ENCODE results near the gene NABP2.

Gene NABP2

DNA sequence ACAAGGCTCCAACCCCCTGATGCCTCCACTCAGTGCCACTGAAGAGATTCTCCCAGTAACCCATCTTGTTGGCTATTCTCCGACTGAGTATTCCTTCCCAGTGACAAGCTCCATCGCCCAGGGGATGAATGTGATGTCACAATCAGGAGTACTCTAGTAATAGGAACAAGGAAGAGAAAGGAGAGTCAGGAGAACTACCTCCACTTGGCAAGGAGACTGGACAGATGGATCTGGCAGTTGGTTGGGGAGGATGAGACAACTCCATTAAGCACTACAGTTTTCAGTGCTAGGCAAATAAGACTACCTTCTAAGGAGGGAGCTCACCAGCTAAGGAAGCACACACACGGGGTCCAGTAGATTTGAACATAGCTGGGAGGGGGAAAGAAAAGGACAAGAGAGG is 7.7 kb upstream of the NABP2 start:
- no peak for DNase-seq

DNA sequence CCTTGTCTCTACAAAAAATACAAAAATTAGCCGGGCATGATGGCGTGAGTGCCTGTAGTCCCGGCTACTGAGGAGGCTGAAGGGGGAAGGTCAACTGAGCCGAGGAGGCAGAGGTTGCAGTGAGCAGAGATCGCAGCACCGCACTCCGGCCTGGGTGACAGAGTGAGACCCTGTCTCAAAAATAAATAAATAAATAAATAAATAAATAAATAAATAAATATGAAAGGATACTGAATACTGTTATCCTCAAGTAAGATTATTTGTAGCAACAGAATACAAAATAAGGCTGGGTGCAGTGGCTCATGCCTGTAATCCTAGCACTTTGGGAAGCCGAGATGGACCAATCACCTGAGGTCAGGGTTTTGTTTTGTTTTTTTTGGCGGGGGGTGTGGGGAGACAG is 4.3 kb upstream of the NABP2 start:
- no peak for DNase-seq

GRCh38 chr12:56220611-56221231 is 3.4 kb upstream of the NABP2 start:
- no peak for DNase-seq

DNA sequence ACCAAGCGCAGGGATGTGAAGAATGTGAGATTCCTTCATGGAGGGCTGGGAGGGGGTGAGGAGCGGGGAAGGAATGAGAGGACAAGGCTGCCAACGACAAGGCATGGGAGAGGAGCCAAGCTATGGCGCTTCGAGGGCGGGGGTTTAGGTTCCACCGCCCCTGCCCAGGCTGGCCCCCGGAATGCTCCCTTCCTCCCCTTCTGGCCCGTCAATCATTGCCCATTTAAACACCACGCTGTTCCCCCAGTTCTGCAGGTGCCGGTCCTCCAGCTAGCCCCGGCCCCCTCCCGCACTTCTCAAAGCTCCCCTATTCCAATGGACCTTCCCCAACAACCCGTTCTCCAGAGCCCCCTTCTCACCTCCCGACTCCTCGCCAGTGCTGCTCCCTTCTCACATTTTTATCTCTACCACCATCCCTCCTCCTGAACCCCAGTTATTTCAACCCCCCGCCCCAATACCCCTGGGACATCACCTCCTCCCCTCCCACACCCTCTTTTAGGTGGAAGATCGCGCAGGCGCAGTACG is 2.8 kb upstream of the NABP2 start:
- no peak for DNase-seq

- peak; percentile 91 for DNase-seq
Observed at GRCh38 chr12:56221757-56222530, 2.2 kb upstream of the NABP2 start, which contains the start of gene RNF41. Gene RNF41 (minus strand): TSS chr12:56221922. CDS start chr12:56214047, 7,875 bp downstream.

- DNase-seq: no peak
Observed at GRCh38 chr12:56222531-56222895, 1.6 kb upstream of the NABP2 start.

GRCh38 chr12:56223571-56224101 is 506 bp upstream of the NABP2 start:
- no peak for DNase-seq

- no peak for DNase-seq
Observed at GRCh38 chr12:56224954-56225353, 812 bp downstream of the NABP2 start.

DNA sequence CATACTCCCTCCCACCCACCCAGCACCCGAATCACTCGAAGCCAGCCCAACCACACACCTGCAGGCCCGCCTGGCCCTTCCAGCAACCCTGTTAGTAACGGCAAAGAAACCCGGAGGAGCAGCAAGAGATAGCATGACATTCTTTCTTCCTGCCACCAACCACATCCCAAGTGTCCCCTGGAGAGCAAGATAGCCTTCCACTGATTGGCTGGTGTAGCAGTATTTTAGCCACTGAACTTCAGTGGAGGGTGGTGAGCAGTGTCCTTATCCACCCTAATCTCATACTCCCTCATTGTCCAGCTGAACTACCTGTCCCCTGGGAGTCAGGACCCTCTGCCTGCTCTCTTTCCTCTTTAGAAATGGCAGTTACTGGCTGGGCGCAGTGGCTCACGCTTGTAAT is 4.9 kb downstream of the NABP2 start:
- no peak for DNase-seq

- no peak for DNase-seq
Observed at GRCh38 chr12:56229916-56230431, 5.8 kb downstream of the NABP2 start, which contains the start of gene SLC39A5. Gene SLC39A5 (plus strand): TSS chr12:56230051. CDS start chr12:56231275, 1,224 bp downstream.

GRCh38 chr12:56230432-56231183 is 6.5 kb downstream of the NABP2 start:
- no peak for DNase-seq

DNA sequence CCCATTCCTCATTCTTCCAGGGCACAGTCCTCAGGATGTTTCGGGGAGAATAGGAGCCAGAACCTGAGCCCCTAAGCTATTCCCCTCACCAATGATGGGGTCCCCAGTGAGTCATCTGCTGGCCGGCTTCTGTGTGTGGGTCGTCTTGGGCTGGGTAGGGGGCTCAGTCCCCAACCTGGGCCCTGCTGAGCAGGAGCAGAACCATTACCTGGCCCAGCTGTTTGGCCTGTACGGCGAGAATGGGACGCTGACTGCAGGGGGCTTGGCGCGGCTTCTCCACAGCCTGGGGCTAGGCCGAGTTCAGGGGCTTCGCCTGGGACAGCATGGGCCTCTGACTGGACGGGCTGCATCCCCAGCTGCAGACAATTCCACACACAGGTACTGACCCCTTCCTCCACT is 7.0 kb downstream of the NABP2 start:
- no peak for DNase-seq

DNA sequence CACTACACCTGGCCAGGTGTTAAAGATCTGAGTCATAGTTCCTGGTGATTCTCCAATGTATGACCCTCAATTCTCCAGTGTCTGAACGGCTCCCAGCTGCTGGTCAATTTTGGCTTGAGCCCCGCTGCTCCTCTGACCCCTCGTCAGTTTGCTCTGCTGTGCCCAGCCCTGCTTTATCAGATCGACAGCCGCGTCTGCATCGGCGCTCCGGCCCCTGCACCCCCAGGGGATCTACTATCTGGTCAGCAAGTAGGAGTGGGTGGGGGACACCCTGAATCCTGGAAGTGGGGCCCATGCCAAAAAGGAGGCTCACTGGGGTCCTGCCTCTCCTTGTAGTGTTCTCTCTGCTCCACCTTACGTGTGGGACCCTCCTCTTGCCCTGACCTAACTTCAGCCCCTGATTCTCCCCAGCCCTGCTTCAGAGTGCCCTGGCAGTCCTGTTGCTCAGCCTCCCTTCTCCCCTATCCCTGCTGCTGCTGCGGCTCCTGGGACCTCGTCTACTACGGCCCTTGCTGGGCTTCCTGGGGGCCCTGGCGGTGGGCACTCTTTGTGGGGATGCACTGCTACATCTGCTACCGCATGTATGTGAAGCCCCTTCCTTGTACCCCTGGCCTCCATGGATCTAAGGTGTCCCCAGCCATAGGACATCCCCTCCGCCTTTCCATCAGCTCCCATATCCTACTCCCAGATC is 10.7 kb downstream of the NABP2 start:
- no peak for DNase-seq

DNA sequence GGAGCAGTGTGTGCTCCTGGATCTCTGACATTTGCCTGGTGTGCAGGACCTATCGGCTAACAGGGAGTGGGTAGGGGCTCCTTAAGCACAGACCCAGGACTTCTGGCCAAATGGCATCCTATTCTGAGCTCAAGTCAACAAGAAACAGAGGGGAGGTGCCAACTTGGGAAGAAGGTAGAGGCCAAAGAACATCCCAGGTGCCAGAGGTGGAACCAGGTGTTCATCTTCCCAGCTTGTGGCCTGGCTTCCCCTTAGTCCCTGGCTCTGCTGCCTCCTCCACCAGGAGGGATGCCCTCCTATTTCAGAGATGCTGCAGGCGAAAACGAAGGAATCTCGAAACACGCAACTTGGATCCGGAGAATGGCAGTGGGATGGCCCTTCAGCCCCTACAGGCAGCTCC is 11.9 kb downstream of the NABP2 start:
- DNase-seq: no peak

GRCh38 chr12:56236985-56237384 is 12.8 kb downstream of the NABP2 start:
- DNase-seq: no peak

DNA sequence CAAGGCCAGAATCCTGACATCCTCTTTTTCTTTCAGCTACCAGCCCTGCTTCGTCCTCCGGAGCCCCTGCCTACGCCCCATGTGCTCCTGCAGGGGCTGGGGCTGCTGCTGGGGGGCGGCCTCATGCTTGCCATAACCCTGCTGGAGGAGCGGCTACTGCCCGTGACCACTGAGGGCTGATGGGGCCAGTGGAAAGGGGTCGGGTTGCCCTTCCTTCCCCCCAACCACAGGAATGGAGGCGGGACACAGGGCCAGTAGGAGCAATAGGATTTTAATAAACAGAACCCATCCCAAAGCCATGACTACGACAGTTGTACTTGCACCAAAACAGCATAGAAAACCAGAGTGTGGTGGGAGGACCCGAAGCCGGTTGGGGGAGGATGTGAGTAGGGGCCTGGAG is 13.4 kb downstream of the NABP2 start:
- DNase-seq: no peak

- no peak for DNase-seq
Observed at GRCh38 chr12:56241424-56242303, 17.5 kb downstream of the NABP2 start.

- DNase-seq: no peak
Observed at GRCh38 chr12:56242986-56243385, 18.8 kb downstream of the NABP2 start.

GRCh38 chr12:56243731-56244181 is 19.6 kb downstream of the NABP2 start:
- DNase-seq: no peak

DNA sequence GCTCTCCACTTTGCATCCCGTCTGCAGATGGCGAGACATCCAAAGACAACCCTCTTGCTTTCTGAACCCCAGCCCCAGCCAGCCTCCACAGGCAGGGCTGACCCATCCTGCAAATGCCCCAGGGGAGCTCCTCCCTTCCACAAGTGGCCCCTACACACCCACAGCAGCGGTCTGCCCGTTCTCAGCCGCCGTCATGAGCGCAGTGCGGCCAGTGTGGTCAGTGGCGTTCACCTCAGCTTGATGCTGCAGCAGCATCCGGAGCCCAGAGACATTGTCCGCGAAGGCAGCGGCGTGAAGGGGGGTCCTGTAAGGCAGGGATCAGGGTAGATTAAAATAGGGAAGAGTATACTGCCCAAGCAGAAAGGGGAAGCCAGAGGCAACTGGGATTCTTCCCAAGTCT is 20.4 kb downstream of the NABP2 start:
- no peak for DNase-seq

- DNase-seq: no peak
Observed at GRCh38 chr12:56247923-56248322, 23.8 kb downstream of the NABP2 start.
